Natural killer cell treated with Interleukin-12 subunit alpha and Interleukin-12 subunit beta and Interleukin-15 and Interleukin-18, amount 100 ng/mL, for 72 hours (primary cell): Measurements from ENCODE around the gene LARGE2. TPM values are rescaled to one million over a fixed set of nuclear protein-coding genes. Genes with fewer than 3 reads are reported as not detected.

Source experiments
- ATAC-seq, 2 donors: fragments of 150-1000 bp; cut with Tn5 transposase in 1 of 2; sonication (Bioruptor Pico), chemical (Tn5 transposase) in 1 of 2; 2 replicates each; pipeline ENCODE4 v1.10.0; 2021
- DNase-seq: peaks from one replicate; pipeline ENCODE4 v3.0.0; 2022; ENCODE audit warnings: low spot score
- H3K27ac Mint-ChIP-seq, 2 donors: 1 replicate in 1 of 2; 2 replicates in 1 of 2; pipeline ENCODE4 v1.8.0; 2022; ENCODE audit warnings: mixed read lengths in 2 of 2, mild to moderate bottlenecking in 1 of 2, moderate library complexity in 1 of 2
- H3K27me3 Mint-ChIP-seq, 2 donors: 1 replicate in 1 of 2; 2 replicates in 1 of 2; pipeline ENCODE4 v1.8.0; 2022; ENCODE audit warnings: mixed read lengths in 2 of 2
- H3K36me3 Mint-ChIP-seq: one replicate; pipeline ENCODE4 v1.8.0; 2022; ENCODE audit warnings: mixed read lengths
- H3K4me1 Mint-ChIP-seq, 2 donors: 1 replicate in 1 of 2; 2 replicates in 1 of 2; pipeline ENCODE4 v1.8.0; 2022; ENCODE audit warnings: low read depth in 2 of 2, mixed read lengths in 2 of 2, mild to moderate bottlenecking in 1 of 2
- H3K4me3 Mint-ChIP-seq: one replicate; pipeline ENCODE4 v1.8.0; 2022; ENCODE audit warnings: mixed read lengths
- H3K9me3 Mint-ChIP-seq: 2 replicates; pipeline ENCODE4 v1.8.0; 2022; ENCODE audit warnings: mixed read lengths
- total RNA-seq, 2 donors: library from RNA; stranded (reverse); gene quantifications; one replicate each; pipeline ENCODE4 v1.2.3, GENCODE V29; 2022

The LARGE2 gene
- total RNA-seq, 2 donors from 2014 or later: 2.0 TPM; not detected in 1

DNA sequence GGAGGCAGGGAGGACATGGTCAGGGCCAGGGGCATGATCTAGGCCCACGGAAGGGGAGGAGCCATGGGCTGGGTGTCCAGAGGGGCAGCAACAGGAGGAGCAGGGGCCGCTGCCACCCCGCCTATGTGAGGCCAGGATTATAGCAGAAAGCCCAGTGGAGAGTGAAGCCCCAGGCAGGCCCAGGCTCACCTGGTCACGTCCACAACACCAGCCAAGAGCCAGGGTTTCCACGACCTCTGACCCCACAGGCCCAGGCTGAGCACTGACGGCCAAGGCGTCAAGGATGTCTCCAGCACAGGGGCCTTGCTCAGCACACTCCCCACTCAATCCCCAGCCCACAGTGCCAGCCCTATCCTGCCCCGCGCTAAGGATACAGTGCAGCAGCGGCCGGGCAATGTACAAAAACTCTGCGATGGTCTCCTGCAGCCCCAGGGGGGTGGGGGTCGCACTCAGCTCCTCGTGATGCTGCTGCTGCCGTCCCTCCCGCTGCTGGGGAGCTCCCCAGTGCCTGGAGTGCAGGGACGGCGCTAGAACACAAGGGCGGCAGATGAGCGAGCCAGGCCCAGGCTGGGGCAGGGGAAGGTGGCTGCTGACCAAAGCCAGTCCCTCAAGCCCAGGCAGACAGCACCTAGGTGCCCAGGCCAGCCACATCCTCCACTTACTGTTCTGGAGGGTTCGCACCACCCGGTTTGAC is 8.4 kb upstream of the LARGE2 start:
- no peak overlapping the region for H3K4me3 Mint-ChIP-seq
- no peaks in the 10 kb centered on the region for H3K9me3 Mint-ChIP-seq
- ATAC-seq (no peak), DNase-seq (no peak)
- no peaks in the 10 kb centered on the region for H3K36me3 Mint-ChIP-seq
- no peaks in the 10 kb centered on the region for H3K27me3 Mint-ChIP-seq
- H3K27ac Mint-ChIP-seq: no peak overlapping the region
- H3K4me1 Mint-ChIP-seq: peaks cover 11 to 26% of the 10 kb centered on the region in 2 donors

DNA sequence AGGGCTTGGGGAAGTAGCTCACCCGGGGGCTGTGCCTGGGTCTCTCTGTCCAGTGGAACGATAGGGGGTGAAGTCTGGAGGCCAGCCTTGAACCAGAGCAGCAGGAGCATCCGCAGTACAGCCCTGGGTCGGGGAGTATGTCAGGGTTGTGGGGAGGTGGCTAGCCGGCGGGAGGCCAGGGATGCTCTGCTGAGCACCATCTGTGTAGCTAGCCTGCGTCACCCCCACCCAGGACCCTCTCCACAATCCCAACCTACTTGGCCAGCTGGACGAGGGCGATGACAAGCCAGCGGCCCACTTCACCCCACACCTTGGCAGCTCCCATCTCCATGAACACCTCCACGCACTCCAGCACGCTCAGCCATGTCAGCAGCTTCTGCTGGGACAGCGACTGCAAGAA is 7.0 kb upstream of the LARGE2 start:
- Mint-ChIP-seq H3K4me1 (peaks cover 11 to 26% of the 10 kb centered on the region in 2 donors), H3K27me3 (no peaks in the 10 kb centered on the region), H3K27ac (peak overlapping the region in 1 of 2 donors; percentile 47), H3K36me3 (no peaks in the 10 kb centered on the region), H3K4me3 (no peak overlapping the region), H3K9me3 (no peaks in the 10 kb centered on the region)
- ATAC-seq (no peak), DNase-seq (no peak)

DNA sequence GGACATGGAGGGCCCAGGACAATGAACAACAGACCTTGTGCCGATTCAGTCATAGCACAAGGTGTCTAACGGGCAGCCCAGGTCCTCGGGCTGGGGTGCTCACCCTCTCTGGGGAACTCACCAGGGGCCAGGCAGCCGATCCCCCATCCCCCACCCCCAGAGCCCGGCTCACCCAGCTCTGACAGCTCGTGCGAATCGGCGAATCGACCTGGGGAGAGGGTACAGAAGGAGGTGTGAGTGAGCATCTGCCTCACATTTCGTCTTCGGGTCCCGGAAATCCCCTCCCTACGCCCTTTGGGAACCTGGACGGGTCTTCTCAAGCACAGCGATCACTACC is 5.2 kb upstream of the LARGE2 start:
- Mint-ChIP-seq H3K4me1 (peaks cover 11 to 30% of the 10 kb centered on the region in 2 donors), H3K27me3 (peaks cover 0 to 3% of the 10 kb centered on the region in 2 donors), H3K4me3 (peak overlapping the region; percentile 98), H3K27ac (peak overlapping the region; percentile 88 to 97), H3K36me3 (no peaks in the 10 kb centered on the region), H3K9me3 (no peaks in the 10 kb centered on the region)
- DNase-seq (no peak), ATAC-seq (no peak)

DNA sequence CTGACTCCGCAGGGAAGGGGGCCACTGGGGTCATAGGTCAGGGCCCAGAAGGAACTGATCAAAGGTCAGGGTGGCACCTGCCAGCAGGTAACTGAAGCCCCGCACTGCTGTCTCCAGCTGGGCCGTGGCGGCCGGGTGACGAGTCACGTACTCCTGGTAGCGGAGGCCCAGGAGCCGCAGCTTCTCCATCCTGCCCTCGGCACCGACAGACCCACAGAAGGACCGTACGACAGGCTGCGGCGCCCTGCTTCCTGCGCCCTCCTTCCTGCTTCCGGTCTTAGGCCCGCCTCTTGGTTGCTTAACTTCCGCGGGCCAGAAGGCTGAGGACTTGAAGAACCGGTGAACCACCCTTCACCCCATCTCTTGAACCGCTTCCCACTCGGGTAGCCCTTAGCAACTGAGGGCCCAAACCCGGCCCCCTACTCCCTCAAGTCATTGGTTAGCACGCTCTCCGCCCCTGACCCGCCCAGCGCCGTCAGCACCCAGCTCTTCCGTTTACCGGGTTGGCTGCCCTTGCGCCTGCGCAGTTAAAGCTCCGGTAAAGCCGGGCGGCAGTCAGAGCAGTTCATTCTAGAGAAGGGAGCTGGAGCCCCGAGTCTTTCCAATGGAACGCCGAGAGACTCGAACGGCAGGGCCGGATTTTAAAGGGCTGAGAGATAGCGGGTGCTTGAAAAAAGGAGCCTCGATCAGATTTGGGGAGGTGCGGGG is 4.7 kb upstream of the LARGE2 start, which contains the start of gene PEX16:
Gene PEX16 (minus strand): TSS at position 255 of the 708 bp plus-strand sequence. CDS start 66 bp downstream, at position 189.
- no peaks in the 10 kb centered on the region for H3K9me3 Mint-ChIP-seq
- H3K27me3 Mint-ChIP-seq: peaks cover 0 to 3% of the 10 kb centered on the region in 2 donors
- DNase-seq (peak; percentile 98), ATAC-seq (peak; percentile 95 to 96)
- peak within 1 kb of the TSS; percentile 98 for H3K4me3 Mint-ChIP-seq
- H3K4me1 Mint-ChIP-seq: peaks cover 11 to 30% of the 10 kb centered on the region in 2 donors
- H3K36me3 Mint-ChIP-seq: no peaks in the 10 kb centered on the region
- peak within 1 kb of the TSS; percentile 88 to 97 for H3K27ac Mint-ChIP-seq

DNA sequence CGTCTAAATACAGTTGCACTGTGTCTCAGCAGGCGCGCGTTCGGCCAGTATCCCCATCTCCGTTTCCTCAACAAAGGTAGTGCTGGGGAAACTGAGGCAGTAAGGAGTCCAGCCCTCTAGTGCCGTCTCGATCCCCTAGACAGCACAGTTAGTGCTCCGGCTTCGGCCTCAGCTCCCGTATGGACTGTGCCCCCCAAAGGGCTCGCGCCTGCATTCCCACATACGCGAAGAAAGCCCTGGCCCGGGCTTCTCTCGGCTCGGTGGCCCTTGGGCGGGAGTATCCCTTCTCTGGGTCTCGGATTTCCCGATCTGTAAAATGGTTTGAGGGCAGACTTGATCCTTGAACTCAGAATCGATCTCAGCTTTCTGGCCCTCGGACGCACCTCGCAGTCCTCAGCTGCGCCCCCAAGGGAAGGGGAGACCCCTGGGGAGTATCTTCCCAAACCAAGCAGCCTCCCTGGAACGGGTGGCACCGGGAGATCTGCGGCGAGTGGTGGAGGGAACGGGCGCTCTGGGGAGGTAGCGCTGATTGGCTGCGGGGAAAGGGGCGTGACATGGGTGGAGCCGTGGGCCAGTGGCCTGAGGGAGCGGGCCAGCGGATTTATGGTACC is 4.0 kb upstream of the LARGE2 start:
- peak; percentile 86 for DNase-seq
- Mint-ChIP-seq H3K4me3 (peak overlapping the region; percentile 98), H3K36me3 (no peaks in the 10 kb centered on the region), H3K27ac (peak overlapping the region; percentile 88 to 97), H3K9me3 (no peaks in the 10 kb centered on the region), H3K27me3 (peaks cover 0 to 6% of the 10 kb centered on the region in 2 donors), H3K4me1 (peaks cover 11 to 33% of the 10 kb centered on the region in 2 donors)
- ATAC-seq: peak; percentile 60 to 72

DNA sequence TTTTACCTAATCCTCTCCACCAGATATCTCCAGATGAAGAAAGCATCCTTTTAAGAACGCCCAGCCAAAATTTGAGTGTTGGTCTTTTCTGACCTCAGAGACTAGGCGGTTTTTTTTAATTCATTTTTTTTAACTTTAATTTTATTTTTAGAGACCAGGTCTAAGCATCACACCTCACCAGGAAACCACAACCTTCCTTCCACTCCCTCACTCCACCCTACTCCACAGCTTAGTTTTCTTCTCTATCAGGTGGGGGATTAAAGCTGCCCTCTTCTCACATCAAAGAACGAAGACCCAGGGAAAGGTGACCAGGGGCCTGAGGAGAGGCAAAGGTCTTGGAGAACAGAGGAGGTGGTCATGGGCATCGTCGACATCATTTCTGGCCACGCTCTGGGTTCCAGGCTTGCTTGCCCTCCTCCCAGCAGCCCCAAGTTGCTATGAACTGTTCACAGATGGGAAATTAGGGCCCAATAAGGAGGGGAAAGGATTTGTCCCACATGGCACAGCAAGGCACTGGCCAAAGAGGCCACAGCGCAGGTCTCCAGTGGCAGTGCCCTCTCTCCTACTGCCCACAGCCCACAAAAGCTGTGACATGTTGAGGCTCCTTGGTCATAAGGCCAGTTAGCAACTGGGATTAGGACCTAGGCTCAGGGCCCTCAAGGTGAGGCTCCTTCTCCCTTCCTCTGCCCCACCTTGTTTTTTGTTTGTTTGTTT is 3.3 kb upstream of the LARGE2 start:
- DNase-seq (peak; percentile 23), ATAC-seq (no peak)
- Mint-ChIP-seq H3K4me1 (peaks cover 11 to 31% of the 10 kb centered on the region in 2 donors), H3K27ac (peak overlapping the region; percentile 88 to 97), H3K9me3 (no peaks in the 10 kb centered on the region), H3K27me3 (peaks cover 2 to 6% of the 10 kb centered on the region in 2 donors), H3K4me3 (peak overlapping the region; percentile 98), H3K36me3 (no peaks in the 10 kb centered on the region)

DNA sequence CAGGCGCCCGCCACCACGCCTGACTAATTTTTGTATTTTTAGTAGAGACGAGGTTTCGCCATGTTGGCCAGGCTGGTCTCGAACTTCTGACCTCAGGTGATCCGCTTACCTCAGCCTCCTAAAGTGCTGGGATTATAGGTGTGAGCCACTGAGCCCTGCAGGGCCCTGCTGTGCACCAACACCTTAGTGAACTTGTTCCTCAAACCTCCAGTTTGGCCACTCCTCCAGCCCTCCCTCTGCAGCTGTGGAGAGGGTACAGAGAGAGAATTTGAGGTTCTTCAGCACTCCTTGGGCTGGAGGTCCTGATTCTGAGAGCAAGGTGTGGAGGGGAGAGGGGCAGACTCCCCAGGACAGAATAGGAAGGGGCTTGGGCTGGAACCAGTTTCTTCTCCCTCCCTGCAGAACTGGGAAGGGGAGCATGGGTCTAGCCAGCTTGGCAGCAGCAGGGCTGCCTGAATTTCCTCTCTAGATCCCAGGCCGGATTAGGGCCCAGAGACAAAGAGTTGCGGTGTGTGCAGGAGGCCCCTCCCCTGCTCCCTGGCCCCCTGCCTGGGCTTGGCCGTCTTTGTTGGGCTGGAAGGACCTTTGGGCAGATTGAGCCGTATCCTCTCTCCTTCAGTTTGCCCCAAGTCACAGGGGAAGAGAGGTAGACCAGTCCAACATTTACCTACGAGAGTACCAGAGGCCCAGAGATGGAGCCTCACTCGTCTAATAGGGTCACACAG is 2.5 kb upstream of the LARGE2 start:
- no peaks in the 10 kb centered on the region for H3K9me3 Mint-ChIP-seq
- DNase-seq: peak; percentile 49
- no peak overlapping the region for H3K27ac Mint-ChIP-seq
- no peaks in the 10 kb centered on the region for H3K36me3 Mint-ChIP-seq
- peak overlapping the region; percentile 98 for H3K4me3 Mint-ChIP-seq
- H3K4me1 Mint-ChIP-seq: peaks cover 11 to 35% of the 10 kb centered on the region in 2 donors
- no peak for ATAC-seq
- H3K27me3 Mint-ChIP-seq: peaks cover 7 to 10% of the 10 kb centered on the region in 2 donors

DNA sequence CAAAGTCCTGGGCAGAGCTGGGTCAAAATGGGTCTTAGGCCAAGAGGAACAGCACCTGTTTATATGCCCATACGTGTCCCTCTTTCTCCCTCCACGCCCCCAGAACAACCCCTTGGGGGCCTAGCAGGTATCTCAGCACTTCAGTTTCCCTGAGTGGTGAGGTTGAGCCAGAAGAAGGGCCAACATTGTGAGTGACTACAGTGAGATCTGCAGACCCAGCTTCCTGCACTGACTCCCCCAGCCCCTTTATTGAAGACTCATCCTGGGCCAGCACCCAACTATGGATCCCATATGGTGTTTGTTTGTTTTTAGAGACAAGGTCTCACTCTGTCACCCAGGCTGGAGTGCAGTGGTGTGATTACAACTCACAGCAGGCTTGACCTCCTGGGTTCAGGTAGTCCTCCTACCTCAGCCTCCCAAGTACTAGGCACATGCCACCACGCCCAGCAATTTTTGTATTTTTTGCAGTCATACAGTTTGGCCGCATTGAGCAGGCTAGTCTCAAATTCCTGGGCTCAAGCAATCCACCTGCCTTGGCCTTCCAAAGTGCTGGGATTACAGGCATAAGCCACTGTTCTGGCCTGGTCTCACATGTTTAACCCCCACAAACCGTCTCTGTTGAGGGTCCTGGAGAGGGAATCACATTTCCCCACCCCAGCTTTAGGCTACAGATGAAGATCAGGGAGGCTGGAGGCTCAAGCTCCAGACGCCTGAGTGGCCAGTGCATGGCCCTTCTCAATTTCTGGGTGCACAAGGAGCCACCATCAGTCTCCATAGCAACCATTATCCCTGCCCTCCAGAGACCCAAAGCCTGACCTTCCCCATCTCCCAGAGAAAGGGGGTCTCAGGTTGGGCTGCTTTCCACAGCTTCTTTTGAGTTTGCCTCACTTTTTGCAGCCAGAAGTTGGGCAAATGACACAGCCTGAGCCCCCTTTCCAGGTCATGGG is 1.7 kb upstream of the LARGE2 start:
- ATAC-seq (no peak), DNase-seq (peak; percentile 28)
- Mint-ChIP-seq H3K4me1 (peaks cover 11 to 32% of the 10 kb centered on the region in 2 donors), H3K27ac (peak overlapping the region in 1 of 2 donors; percentile 68), H3K9me3 (no peaks in the 10 kb centered on the region), H3K36me3 (no peaks in the 10 kb centered on the region), H3K27me3 (peaks cover 7 to 10% of the 10 kb centered on the region in 2 donors), H3K4me3 (peak overlapping the region; percentile 55)

DNA sequence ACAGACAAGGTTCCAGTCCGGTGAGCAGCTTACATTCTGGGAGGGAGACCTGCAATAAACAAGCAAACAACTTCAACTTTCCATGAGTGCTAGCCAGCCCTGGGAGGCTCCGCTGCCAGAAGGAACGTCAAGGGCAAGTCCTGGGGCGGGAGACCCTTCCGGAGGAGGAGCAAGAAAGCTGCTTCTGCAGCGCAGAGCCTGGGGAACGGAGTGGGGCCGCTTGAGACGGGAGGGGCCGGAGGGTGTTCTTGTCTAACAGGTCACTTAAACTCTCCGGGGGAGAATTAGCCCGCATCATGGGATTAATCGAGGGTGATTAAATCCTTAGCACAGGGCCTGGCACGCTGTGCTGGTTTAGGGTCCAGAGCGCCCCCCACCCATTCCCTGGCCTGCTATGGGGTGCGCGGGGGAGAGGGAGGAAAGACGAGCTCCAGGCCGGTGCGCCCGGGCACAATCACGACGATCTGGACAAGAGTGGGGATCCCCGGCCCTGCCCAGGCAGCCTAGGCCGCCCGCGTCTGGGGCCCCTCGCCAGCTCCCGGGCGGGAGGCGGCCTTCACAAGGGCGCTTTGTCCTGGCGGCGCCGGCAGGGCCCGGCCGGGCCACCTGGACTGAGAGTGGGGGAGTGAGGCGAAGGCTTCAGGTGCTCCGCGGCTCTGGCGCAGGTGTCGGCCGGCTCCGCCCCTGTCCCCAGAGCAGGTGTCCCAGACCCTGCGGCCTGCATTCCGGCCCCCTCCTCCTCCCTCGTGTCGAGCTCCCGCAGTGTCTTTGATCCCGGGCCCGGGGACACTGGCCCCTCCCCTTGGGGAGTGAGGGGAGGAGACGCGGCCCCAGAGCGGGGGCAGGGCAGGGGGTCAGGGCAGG is 663 bp upstream of the LARGE2 start:
- Mint-ChIP-seq H3K4me1 (peaks cover 4 to 24% of the 10 kb centered on the region in 2 donors), H3K9me3 (no peaks in the 10 kb centered on the region), H3K4me3 (peak overlapping the region; percentile 55), H3K27me3 (peaks cover 7 to 10% of the 10 kb centered on the region in 2 donors), H3K36me3 (no peaks in the 10 kb centered on the region), H3K27ac (peak overlapping the region in 1 of 2 donors; percentile 68)
- DNase-seq (peak; percentile 35), ATAC-seq (no peak)

DNA sequence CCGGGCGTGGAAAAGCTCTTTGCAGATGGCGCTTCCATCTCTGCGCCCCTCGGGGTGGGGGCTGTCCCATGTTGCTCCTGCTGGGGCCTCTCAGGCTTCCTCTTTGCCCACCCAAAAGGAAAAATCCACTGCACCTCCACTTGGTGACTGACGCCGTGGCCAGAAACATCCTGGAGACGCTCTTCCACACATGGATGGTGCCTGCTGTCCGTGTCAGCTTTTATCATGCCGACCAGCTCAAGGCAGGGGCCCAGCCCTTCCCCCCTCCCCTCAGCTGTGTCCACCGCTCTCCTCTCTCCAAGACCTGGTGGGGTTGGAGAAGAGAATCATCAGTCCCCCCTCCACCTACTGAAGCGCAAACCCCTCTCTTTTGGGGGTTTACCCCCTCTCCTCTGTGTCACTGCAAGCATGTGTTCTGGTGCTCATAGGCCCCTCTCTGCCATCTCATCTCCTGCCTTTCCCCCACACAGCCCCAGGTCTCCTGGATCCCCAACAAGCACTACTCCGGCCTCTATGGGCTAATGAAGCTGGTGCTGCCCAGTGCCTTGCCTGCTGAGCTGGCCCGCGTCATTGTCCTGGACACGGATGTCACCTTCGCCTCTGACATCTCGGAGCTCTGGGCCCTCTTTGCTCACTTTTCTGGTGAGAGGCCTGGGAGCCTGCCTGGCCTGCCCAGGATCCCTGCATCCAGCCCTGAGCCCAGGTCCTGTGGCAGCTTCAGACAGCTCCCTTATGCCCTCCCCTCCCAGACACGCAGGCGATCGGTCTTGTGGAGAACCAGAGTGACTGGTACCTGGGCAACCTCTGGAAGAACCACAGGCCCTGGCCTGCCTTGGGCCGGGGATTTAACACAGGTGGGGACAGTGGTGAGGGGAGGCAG is 1.8 kb downstream of the LARGE2 start:
- peak overlapping the region; percentile 21 for H3K4me3 Mint-ChIP-seq
- no peak for DNase-seq

DNA sequence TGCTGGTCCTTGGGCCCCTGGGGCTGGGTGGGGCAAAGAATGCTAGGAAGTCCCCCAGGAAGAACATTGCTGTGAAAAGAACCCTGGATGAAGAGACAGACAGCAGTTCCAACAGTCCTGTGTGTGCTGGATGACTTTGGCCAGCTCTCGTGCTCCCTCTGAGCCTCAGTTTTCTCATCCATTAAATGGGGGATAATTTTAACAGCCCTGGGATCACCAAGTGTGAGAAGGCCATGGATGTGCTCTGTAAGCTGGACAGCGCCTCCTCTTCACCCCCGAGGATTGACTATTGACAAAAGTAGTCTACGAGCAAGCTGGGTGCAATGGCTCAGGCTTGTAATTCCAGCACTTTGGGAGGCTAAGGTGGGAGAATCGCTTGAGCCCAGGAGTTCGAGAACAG is 2.5 kb downstream of the LARGE2 start:
- H3K27ac Mint-ChIP-seq: no peak overlapping the region
- ATAC-seq (no peak), DNase-seq (no peak)
- no peaks in the 10 kb centered on the region for H3K36me3 Mint-ChIP-seq
- peaks cover 9 to 22% of the 10 kb centered on the region in 2 donors for H3K4me1 Mint-ChIP-seq
- no peaks in the 10 kb centered on the region for H3K9me3 Mint-ChIP-seq
- peaks cover 7 to 10% of the 10 kb centered on the region in 2 donors for H3K27me3 Mint-ChIP-seq
- H3K4me3 Mint-ChIP-seq: no peak overlapping the region

More for the DNA sequence above, 1.8 kb downstream of the LARGE2 start:
- peaks cover 6 to 18% of the 10 kb centered on the region in 2 donors for H3K4me1 Mint-ChIP-seq
- no peak for ATAC-seq
- H3K27me3 Mint-ChIP-seq: peaks cover 7 to 10% of the 10 kb centered on the region in 2 donors
- no peak overlapping the region for H3K27ac Mint-ChIP-seq
- no peaks in the 10 kb centered on the region for H3K9me3 Mint-ChIP-seq
- H3K36me3 Mint-ChIP-seq: no peaks in the 10 kb centered on the region
